Breast epithelium (tissue), 3 donors: ENCODE results near the gene JAG1.

Experiments
- CTCF ChIP-seq, 3 donors: fragments of 450-650 bp; IDR thresholded peaks; one replicate each; pipeline ENCODE4 v1.5.1; 2016 to 2017; ENCODE audit warnings: antibody characterized with exemption in 3 of 3, mild to moderate bottlenecking in 3 of 3, moderate library complexity in 3 of 3
- POLR2A ChIP-seq: fragments of 450-650 bp; IDR thresholded peaks from one replicate; pipeline ENCODE4 v1.6.1; 2016; ENCODE audit warnings: antibody characterized with exemption, mild to moderate bottlenecking, moderate library complexity
- POLR2AphosphoS5 ChIP-seq, 3 donors: sonication (generic); formaldehyde crosslinking; IDR thresholded peaks; one replicate each; pipeline ENCODE4 v1.6.1; 2017; ENCODE audit warnings: antibody characterized with exemption in 3 of 3

DNA sequence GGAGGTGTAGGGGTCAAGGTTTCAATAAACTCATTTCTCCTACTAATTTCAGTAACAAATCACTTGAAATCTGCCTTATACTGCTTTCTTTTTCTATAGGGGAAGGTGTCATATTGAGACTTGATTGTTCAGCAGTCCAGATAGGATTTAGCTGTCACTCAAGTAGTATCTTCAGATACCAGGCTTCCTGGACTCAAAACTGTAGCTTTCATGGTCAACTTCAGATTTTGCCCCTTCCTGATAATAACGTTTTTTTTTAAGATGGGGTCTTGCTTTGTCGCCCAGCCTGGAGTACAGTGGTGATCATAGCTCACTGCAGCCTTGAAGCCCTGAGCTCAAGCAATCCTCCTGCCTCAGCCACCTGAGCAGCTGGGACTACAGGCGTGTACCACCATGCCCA lies 77.8 kb downstream of the JAG1 start:
- TF ChIP-seq CTCF (IDR thresholded peaks at IDR 0.05) (no peak), POLR2A (no peak), POLR2AphosphoS5 (IDR thresholded peaks at IDR 0.05) (no peak)
